DMS153 treated with DMSO at 0.1 percent for 48 hours (cell line): ENCODE results near the gene TOPBP1.
"Not testable (repeated sequence)": the region's sequence is repeated elsewhere in the genome, so short reads cannot be mapped to it uniquely, and the experiment has no call there.

ENCODE experiments used
- DNase-seq: peaks from one replicate; lab custom pipeline; 2025; ENCODE audit not compliant: unreplicated experiment; lab: John Stamatoyannopoulos, UW

The TOPBP1 gene

GRCh38 chr3:133661454-133662277 is at the start of gene TOPBP1:
Gene TOPBP1 (minus strand): TSS chr3:133661941. CDS start chr3:133661127, 814 bp downstream.
- peak; percentile 69 for DNase-seq

DNA sequence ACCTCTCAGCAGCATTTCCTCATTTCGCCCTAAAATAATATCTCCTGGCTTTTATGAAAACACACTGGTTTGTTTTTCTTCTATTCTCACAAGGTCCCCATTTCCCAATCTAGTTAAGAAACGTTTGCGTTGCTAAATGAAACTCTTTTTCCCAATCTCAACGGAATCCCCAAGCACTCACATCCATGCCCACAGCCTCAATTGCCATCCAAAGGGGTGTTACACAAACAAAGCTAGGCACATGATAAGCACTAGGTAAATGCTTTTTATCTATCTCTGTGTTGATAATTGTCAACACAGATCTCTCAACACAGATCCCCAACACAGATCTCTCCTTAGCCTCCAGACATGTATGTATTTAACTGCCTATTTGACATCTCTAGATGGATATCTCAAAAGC is 49.3 kb upstream of the TOPBP1 start:
- no peak for DNase-seq

GRCh38 chr3:133709139-133709750 is 47.5 kb upstream of the TOPBP1 start:
- no peak for DNase-seq

GRCh38 chr3:133706033-133706432 is 44.3 kb upstream of the TOPBP1 start:
- DNase-seq: no peak

- no peak for DNase-seq
Observed at GRCh38 chr3:133703915-133704314, 42.2 kb upstream of the TOPBP1 start.

GRCh38 chr3:133701435-133702358 is 40.0 kb upstream of the TOPBP1 start:
- no peak for DNase-seq

GRCh38 chr3:133700351-133700750 is 38.6 kb upstream of the TOPBP1 start:
- no peak for DNase-seq

DNA sequence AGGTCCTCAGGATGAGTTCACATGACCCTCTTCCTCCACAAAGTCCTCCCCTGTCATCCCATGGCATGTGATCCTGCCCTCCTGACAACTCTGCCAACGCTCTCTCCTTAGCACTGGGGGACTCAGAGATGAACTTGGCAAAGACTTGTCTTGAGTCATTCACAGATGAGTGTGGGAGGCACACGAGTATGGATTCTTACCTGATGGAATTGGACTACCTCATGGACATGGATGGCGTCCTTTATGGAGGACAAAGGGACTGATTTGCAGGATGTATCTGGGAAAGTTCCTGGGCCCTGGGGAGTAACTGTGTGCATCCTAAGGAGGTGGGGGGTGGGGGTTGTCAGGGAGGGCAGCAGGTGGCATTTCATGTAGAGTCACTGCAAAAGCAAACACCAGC is 38.2 kb upstream of the TOPBP1 start:
- DNase-seq: no peak

DNA sequence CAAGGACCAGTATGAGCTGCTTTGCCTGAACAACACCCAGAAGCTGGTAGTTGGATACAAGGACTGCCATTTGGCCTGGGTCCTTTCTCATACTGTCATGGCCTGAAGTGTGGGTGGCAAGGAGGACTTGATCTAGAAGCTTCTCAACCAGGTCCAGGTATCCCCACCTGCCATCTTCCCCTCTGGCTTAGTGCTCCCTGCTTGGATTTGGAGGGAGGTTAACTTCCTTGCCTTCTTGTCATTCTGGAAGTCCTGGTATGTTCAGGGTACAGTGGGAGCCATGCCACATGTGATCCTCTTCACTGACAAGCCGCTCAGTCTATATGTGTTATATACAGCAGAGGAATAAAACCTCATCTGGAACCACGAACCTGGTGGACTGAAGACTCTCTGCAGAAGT is 37.7 kb upstream of the TOPBP1 start:
- DNase-seq: no peak

DNA sequence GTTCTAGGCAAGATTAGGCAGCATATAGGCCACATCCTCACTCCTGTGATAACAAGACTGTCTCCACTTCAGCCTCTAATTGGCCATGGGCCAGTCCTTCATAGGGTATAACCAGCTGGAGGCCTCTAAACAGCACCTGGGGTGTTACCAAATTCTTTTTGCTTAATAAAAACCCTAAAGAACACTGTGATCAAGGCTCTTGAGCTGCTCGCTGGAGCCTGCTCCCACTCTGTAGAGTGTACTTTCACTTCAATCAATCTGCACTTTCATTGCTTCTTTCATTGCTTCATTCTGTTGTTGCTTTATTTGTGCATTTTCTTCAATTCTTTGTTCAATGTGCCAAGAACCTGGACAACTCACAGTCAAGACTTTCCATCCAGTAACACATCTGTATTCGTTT is 36.2 kb upstream of the TOPBP1 start:
- no peak for DNase-seq

DNA sequence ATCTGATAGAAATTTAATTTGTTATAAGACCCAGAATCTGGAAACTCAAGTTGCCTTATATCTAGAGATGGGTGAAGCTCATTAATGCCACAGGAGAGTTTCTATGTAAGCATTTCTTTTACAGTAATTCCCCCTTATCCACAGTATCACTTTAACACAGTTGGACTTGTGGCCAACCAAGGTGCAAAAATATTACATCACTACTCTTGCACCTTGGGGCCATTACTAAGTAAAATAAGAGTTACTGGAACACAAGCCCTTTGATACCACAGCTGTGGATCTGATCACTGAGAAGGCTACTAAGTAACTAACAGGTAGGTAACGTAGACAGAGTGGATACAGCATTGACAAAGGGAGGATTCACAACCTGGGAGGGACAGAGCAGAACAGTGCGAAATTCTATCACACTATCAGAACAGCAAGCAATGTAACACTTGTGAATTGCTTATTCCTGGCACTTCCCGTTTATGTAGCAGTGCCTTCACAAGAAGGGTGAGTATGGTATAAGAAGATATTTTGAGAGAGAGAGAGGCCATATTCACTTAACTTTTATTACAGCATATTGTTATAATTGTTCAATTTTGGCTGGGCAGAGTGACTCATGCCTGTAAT is 33.9 kb upstream of the TOPBP1 start:
- no peak for DNase-seq

- DNase-seq: no peak
Observed at GRCh38 chr3:133694288-133695268, 32.8 kb upstream of the TOPBP1 start.

DNA sequence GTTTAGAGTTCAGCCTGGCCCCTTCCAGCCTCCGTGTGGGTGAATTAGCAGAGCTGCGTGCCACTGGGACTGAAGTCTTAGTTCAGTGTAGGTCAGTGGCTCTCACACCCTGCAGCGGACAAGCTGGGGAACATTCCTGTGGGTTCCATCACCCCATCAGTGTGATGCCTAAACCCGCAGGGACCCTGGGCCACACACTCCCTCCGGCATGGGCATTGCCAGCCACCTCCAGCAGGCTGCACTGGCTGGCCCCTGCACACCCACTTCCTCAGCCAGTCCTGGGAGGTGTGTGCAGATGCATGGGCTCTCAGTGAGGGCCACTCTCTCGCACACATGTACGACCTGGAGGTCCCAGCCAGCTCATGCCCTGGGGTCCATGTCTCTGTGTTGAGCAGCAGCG is 32.1 kb upstream of the TOPBP1 start:
- DNase-seq: no peak

DNA sequence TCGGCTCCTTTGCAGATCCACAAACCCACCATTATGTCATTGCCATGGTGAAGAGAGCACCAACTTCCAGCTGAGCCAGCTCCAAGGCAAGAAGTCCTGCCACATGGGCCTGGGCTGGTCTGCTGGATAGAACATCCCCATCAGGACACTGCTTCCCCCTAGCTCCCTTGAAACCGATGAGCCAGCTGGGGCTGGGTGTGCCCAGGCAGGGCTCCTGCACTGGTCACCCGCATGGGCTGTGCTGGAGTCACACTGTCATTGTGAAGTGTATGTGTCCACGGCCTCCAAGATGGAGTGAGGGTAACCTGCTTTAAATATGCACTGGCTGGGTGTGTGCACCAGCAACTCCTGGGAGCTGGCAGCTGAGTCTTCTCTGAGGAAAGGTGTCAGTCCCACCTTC is 31.0 kb upstream of the TOPBP1 start:
- no peak for DNase-seq

DNA sequence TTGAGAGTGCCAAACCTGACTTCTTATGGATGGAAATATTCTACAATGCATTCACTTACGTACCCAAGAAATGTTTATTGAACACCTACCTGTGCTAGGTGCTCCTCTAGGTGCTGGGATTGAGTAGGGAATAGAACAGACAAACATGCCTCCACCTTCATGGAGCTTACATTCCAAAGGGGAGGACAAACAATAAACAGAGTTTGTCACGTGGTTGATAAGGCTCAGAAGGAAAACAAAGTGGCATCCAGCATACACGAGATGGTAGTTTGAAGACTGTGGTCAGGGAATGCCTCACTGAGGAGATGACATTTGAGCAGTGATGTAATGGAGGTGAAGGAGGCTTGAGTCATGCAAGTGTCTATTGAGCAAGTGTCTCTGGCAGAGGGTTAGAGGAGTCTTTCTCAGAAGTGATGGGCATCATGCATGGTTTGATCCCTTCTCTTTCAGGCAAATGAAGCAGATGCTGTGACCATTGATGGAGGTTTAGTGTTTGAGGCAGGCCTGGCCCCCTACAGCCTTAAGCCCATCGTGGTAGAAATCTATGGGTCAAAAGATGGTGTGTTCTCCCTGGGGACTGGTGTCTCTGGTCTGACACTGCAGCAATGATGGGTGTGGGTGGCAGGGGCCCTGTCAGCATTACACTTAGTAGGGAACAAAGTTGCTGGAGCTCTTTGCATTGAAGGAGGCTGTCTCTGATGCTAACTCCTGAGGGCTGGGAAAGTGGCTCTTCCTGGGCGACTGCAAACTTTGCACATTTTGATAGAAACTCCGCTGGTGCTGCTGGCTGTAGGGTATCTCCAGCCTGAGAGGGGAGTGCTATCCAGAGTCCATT is 29.7 kb upstream of the TOPBP1 start:
- DNase-seq: no peak

DNA sequence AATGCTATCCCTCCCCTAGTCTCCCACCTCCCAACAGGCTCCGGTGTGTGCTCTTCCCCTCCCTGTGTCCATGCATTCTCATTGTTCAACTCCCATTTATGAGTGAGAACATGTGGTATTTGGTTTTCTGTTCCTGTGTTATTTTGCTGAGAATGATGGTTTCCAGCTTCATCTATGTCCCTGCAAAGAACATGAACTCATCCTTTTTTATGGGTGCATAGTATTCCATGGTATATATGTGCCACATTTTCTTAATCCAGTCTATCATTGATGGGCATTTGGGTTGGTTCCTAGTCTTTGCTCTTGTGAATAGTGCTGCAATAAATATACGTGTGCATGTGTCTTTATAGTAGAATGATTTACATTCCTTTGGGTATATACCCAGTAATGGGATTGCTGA is 16.3 kb upstream of the TOPBP1 start:
- not testable (repeated sequence) for DNase-seq

DNA sequence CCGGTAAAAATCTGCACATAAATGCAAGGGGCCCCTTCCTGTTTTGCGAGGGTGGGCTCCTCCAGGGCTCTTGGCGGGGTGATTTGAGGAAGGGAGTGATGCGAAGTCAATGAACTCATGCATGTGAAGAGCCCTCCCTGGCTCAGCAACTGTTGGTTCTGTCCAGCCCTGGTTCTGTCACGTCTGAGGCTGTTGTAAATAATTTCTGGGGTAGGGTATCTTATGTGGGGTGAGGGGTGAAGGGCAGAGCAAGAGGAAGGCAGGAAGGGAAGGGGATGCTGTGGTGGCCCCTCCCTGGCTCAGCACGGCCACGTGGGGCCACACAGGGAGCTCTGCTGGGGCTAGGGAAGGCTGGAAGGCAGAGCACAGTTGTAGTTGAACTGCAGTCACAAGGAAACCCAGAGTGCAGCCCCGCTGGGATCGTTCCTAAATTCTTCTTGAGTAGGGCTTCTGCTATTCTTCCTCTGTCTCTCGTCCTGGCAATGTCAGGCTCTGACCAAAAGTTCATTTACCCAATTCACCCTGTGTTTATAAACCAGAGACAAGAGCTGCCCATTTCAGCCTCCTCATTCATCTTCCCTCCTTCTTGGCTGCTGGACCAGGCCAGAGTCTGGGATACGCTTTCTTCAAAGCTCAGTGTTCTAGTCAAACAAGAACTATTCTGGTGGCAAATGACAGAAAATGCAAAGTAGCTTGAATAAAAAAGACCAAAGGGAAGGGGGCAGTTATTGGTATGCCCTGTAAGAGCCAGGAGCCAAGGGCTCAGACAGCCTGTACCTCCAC is 14.8 kb upstream of the TOPBP1 start:
- no peak for DNase-seq

GRCh38 chr3:133675631-133676335 is 14.0 kb upstream of the TOPBP1 start:
- no peak for DNase-seq
